ENCODE measurements around the gene MYO1C.
"Not testable (repeated sequence)": the region's sequence is repeated elsewhere in the genome, so short reads cannot be mapped to it uniquely, and the experiment has no call there.

The MYO1C gene

DNA sequence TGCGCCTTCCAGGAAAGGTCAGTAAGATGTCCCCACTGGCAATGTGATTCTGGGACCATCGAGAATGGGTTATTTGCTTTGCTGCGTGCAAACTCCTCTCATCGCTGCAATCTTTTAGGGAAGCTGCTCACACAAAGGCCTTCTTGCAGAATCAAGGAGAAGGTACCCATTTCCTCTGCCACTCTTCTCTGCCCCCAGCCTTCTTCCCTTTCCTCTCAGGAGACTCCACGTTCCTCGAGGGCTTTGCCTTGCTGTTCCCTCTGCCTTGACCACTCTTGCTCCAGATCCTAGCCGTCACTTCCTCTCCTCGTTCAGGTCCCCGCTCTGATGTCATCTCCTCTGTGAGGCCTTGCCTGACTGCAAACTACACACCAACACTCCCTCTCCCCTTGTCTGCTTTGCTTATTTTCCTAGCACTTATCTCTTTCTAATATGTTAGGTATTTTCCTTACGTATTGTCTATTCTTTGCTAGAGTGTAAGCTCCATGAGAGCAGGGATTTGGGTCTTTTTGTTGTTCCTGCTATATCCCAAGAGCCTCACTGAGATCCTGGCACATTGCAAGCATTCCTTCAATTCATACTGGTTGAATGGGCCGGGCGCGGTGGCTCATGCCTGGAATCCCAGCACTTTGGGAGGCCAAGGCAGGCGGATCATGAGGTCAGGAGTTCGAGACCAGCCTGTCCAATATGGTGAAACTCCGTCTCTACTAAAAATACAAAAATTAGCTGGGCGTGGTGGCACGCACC lies 31.1 kb downstream of the MYO1C start:
- DNase-seq = no peak

DNA sequence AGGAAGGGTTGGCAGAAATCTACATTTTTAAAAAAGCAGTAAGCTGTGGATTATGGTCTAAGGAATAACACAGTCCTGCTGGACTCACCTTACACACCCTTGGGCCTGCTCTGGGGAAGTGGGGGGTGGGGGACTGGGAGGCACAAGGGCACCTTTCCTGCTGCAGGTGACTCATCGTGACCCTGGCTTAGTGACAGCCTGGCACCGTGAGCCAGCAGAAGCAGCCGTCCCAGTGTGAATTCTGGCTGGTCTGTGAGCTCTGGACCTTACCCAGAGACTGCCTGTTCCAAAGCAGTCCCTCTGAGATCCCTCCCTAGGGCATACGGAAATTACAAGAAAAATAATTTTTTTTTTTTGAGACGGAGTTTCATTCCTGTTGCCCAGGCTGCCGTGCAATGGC lies 32.3 kb downstream of the MYO1C start:
- DNase-seq = no peak

DNA sequence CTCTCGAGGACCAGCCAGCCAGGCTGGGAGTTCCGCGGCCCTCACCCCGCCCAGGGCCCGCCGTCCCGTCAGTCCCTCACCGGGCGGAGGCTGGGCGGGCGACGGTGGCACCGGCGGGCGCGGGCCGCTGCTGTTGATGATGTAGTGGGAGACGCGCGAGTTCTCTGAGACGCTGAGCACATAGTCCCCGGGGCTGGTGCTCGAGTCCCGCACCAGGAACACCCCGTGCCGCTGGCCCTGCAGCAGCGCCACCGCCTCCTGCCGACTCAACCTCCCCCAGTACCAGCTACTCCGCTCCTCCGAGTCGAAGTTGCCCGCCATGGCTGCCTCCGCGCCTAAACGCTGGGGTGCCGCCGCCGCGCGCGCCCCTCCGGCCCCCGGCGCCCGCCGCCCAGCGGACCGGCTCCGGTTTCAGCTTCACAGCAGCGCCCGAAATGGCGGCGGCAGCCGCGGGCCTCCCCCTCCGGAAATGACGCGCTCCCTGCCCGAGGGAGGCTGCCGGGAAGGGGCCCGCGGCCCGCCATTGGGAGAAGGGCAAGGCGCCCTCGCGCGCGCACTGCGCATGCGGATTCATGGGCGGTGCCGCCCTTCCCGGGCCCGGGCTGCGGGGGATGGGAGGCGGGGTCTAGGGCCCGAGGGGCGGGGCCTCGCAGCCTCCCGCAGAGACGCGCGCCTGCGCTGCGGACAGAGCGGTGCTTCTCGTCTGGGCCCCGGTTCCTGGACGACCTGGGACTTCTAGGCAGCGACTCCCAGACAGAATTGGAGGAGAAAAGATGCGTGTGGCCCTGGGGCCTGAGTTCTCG lies 36.5 kb downstream of the MYO1C start, which contains the start of gene CRK:
Gene CRK (minus strand): TSS at position 436 of the 803 bp plus-strand sequence. CDS start 115 bp downstream, at position 321.
- peak; percentile 90 for DNase-seq

DNA sequence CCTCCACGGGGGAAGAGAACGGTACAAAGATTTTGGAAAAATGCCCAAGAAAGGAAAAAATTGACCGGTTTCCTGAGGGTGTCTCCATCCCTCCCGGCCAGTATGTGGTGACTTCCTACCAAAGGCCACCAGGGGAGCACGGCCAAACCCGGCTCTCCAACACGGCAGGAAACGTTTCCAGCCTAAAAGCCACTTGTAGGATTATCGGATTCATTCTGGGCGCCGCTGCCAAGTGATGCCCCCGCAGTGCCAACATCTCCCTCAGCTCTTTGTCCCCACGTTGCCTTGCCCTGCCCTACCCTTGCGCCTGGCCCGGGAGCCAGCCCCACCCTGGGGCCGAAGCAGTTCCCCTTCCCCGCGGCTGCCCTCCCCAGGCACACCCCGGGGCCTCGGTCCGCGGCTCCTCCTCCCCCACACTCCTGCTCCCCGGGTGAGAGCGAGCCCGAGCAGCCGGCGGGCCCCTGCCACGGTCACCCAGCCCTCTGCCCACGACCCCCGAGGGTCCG lies 37.1 kb downstream of the MYO1C start:
- peak; percentile 8 for DNase-seq

DNA sequence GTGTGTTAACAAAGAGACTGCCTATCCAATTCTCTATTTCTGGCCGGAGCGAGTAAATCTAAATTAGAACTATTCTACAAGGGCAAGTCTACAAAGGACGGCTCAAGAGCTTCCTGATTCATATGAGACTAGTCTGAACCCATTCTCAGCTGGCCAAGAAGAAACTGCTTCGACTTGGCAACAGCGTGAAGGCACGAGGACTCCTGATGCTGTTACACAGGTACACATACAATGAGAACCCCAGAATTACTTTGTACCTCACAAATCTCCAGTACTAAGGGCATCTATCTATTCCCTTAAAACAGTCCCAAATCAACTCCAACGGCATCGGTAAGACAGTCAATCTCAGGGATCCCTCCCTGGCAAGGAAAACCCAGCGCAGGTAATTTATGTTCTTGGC lies 37.9 kb downstream of the MYO1C start:
- no peak for DNase-seq

DNA sequence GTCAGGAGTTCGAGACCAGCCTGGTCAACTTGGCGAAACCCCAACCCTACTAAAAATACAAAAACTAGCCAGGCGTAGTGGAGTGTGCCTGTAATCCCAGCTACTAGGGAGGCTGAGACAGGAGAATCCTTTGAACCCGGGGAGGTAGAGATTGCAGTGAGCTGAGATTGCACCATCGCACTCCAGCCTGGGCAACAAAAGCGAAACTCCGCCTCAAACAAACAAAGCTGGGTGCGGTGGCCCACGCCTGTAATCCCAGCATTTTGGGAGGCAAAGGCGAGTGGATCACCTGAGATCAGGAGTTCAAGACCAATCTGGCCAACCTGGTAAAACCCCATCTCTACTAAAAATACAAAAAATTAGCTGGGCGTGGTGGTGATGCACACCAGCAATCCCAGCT lies 38.8 kb downstream of the MYO1C start:
- not testable (repeated sequence) for DNase-seq

DNA sequence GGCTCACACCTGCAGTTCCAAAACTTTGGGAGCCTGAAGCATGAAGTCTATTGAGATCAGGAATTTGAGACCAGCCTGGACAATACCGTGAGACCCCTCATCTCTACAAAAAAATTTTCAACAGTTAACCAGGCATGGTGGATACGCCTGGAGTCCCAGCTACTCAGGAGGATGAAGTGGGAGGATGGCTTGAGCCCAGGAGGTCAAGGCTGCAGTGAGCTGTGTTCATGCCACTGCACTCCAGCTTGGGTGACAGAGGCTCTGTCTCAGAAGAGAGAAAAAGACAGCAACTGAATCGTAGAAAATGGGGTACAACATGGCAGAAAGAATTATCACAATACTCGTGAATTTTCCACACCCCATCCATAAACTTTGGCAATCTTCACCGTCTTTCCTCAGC lies 39.6 kb downstream of the MYO1C start:
- no peak for DNase-seq

DNA sequence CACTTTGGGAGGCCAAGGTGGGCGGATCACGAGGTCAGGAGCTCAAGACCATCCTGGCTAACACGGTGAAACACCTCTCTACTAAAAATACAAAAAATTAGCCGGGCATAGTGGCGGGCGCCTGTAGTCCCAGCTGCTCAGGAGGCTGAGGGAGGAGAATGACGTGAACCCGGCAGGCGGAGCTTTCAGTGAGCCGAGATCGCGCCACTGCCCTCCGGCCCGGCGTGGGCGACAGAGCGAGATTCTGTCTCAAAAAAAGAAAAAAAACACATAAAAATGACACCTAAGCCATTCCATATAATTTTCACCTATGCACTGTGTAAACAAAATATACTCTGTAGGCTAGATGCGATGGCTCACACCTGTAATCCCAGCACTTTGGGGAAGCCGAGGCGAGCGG lies 42.2 kb downstream of the MYO1C start:
- not testable (repeated sequence) for DNase-seq

DNA sequence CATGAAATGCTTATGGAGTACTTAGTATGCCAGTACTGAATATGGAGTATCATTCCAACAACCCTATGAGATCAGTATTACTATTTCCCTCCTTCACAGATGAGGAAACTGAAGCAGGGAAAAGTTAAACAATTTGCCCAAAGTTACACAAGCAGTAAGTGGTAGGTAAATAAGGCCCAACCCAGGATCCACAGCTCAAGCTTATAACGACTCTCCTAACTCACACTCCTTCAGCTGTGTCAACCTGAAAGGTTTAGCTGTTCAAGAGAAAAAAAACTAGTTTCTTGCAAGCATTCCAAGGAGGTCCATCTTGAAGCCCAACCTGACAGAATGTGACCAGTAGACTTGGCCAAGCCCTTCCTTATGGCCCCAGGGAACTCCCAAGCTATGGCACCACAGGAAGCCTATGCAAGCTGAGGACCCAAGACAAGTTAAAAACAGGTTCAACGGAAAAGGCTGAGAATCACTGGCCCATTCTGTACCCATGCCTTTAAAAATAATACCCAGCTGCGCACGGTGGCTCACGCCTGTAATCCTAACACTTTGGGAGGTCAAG lies 43.0 kb downstream of the MYO1C start:
- DNase-seq = no peak

DNA sequence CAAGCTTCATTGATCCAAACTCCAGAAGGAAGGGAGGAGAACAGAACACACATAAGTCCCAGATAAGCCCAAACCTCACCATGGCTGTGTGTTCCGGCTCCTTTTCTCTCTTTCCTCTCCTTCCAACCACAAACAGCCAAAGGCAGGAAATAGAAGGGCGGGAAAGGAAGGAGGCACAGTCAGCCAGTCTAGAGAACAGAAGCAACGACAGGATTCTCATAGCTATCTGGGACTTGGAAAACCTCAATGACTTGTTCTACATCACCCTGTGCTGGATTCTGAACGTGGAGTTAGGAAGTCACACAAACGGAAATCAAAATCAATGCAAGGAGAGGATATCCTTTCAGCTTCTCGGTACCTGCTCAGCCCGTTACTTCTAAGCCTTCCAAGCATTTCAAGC lies 45.4 kb downstream of the MYO1C start:
- DNase-seq = no peak

DNA sequence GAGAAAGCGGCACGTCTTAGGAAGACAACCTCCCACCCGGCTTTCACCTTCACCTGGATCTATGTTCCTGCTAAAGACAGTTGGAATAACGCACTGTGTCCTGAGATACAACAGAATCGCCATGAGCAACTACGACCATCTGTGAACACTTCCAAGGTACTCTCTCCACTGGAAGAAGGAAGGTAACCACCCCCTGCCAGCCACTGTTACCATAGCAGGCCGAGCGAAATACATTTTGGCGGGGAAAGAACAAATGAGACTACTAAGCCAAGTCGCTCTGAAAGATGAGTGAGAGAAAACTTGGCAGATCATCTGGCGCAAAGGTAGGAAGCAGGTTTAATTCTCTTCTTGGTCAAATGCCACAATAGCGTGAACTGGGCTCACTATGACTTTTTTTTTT lies 46.3 kb downstream of the MYO1C start:
- no peak for DNase-seq

DNA sequence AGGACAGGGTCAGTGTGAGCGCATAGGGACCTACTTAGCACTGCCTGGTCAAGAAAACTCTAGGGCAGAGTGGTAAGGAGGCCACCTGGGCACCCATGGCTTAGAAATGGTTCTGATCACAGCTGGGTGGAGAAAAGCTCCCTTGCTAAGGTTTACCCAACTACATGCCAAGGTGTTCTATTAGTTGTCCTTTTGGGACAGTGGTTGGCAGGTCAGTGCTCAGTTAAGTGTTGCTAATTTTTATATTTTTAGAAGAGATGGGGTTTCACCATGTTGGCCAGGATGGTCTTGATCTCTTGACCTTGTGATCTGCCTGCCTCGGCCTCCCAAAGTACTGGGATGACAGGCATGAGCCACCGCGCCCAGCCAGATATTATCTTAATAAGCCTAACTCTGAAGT lies 46.8 kb downstream of the MYO1C start:
- not testable (repeated sequence) for DNase-seq

DNA sequence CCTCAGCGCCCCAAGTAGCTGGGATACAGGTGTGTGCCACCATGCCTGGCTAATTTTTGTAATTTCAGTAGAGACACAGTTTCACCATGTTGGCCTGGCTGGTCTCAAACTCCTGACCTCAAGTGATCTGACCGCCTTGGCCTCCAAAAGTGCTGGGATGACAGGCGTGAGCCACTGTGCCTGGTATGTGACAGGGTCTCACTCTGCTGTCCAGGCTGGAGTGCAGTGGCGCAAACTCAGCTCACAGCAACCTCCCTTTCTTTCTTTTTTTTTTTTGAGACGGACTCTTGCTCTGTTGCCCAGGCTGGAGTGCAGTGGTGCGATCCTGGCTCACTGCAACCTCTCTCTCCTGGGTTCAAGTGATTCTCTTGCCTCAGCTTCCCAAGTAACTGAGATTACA lies 49.8 kb downstream of the MYO1C start:
- DNase-seq = not testable (repeated sequence)

DNA sequence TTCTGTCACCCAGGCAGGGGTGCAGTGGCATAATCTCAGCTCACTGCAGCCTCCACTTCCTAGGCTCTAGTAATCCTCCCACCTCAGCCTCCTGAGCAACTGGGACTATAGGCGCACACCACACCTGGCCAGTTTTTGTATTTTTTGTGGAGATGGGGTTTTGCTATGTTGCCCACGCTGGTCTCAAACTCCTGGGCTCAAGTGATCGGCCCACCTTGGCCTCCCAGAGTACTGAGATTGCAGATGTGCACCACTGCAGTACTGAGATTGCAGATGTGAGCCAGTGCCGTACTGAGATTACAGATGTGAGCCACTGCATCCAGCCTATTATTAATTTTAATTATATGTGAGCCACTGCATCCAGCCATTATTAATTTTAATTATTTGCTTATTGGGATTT lies 50.3 kb downstream of the MYO1C start:
- DNase-seq = no peak

DNA sequence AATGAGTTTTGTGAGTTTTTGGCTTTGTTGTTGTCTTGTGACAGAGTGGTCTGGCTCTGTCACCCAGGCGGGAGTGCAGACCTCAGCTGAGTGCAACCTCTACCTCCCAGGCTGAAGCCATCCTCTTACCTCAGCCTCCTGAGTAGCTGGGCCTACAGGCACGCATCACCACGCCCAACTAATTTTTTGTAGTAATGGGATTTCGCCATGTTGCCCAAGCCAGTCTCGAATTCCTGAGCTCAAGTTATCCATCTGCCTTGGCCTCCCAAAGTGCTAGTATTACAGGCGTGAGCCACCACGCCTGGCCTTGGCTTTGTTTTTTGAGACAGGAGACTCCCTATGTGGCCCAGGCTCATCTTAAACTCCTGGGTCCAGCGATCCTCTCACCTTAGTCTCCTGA lies 51.6 kb downstream of the MYO1C start:
- no peak for DNase-seq

DNA sequence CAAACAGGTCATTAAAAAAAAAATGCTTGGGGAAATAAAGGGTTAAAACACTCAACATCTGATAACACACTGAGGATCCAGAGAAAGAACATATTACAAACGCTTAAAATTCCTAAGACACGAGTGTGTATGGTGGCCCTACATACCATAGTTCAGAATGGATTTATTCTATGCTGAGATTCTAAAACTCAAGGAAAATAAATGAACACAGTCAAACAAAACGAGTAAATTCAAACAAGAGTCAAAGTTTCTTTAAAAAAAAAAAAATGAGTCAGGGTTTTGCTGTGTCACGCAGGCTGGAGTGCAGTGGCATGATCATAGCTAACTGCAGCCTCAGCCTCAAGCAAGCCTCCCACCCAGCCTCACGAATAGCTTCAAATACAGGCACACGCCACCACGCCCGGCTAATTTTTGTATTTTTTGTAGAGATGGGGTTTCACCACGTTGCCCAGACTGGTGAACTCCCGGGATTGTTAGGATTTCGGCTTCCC lies 53.8 kb downstream of the MYO1C start:
- no peak for DNase-seq

DNA sequence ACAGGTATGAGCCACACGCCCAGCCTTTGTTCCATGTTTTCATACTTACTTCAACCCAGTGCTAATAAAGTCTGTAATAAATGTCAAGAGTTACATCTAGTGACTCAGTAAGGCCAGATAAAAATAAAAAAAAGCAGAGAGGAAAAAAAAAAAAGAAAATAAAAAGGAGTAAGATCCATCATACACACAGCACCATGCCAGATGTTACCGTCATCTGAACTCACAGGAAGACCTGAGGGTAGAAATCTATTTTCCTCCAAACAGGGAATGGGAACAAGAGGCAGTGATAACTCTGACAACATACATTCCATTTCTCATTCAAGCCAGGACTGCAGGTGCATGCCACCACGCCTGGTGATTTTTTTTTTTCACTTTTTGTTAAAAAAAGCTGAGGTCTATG lies 57.2 kb downstream of the MYO1C start:
- DNase-seq = no peak

DNA sequence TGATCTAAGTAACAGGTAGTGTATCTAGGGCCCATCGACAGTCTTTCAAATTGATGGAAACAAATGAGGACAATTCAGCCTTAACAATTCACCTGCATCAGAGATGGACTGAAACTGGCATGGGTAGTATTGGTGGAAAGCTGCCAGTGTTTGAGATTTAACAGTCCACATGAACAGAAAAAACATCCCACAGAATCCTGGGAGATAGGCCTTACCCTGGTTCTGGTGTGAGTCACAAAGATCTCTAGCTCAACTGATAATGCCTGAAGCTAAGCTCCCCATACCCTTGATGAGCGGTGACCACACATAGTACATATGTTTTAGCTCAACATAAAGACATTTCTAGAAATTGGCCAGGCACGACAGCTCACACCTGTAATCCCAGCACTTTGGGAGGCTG lies 58.3 kb downstream of the MYO1C start:
- DNase-seq = no peak

DNA sequence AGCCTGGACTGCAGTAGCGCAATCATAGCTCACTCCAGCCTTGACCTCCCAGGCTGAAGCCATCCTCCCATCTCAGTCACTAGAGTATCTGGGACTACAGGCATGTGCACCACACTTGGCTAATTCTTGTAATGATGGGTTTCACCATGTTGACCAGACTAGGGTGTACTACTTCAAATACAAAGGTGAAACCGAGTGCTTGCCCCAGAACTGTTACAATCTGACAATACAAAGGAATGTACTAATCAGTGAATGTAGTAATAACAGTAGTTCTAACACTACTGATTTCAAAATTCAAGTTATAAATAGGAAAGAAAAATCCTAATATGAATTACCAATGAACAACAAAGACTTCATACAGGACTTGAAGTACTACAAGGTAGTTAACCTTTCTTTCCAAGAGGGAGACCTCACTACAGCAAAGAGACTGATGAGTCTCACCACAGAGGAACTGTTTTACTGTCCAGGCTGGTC lies 60.8 kb downstream of the MYO1C start:
- DNase-seq = no peak

DNA sequence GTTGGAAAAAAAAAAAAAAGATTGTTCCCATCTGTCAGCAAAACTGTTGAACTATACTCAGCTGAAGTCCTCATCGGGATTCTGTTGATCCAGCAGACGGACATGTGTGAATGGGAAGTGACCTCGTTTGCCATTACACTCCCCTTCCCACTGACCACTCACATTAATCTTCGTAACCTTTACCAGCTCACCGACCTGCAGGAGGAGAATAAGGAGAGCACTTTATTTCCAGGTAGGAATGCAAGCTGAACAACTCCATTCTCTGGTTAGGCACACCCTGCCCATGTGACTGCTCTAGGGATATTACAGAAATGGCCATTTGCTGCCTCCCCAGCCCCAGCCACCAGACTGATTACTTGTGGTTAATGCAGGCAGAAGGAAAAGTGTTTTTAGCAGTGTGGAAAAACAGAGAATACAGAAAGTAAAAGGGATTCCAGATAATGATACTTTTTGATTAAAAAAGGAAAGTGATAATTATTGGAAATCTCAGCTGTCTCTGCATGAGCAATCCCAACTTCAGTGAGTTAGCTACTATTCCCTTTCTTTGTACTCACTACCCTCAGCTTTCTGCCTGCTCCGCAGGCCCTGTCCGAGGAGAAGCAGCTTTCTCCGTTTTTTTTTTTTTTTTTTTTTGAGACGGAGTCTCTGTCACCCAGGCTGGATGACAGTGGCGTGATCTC lies 68.9 kb downstream of the MYO1C start:
- DNase-seq = no peak

DNA sequence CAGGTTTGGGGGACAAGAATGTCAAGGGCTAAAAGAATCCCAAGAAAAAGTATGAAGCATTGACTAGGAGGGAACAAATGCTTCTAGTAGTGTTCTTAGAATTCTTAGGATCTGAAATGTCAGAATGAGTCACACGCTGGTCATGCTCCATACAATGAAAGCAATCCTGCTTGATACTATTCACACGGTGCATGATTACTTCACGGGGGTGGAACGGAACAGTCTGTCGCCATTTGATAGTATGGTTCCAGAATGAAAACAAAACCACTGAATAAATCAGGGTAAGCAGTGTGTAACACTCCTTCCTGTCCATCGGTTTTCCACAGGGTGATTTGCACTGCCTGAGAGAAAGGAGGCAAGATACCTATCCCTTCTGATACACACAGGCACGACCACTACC lies 69.6 kb downstream of the MYO1C start:
- no peak for DNase-seq

DNA sequence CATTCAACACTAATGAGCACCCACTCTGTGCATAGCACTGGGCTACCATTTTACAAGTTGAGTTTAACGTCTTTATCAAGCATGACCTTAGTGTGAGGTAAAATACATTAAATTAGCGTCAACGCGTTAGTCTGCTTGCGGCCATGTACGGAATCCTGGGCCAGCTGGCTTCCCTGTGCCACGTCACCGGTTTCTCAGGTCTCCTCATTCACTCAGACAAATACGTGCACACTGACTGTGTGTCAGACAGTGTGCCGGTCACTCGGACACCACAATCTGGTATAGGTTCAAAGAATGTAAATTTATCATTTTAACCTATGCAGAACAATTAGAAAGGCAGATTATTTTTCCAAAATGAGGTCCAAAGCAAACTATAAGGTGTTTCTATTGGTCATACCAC lies 71.0 kb downstream of the MYO1C start:
- no peak for DNase-seq

DNA sequence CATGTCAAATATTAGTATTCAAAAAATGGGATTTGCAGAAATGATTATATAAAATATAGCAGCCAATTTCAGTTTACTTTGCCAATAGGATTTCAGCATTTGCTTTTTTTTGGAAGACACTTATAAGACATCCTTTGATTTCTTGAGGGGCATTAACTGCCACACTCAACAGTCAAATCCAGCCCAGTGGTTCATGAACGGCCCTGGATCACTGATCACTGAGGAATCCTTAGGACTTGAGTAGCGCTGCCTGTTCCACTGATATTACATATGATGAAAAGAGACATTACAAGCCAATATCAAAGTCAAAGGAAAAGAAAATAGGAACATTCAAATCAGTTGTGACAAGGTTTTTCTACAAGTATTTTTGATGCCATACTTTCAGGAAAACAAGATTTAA lies 71.5 kb downstream of the MYO1C start:
- no peak for DNase-seq

All from NCI-H2107 (cell line).